Measurements from ENCODE around the gene TIMM10. TPM values are rescaled to one million over a fixed set of nuclear protein-coding genes. Genes with fewer than 3 reads are reported as not detected.

TIMM10 gene
- total RNA-seq, 6 donors from 2014 or later: 7.3 to 62.2 (median 26.8) TPM

DNA sequence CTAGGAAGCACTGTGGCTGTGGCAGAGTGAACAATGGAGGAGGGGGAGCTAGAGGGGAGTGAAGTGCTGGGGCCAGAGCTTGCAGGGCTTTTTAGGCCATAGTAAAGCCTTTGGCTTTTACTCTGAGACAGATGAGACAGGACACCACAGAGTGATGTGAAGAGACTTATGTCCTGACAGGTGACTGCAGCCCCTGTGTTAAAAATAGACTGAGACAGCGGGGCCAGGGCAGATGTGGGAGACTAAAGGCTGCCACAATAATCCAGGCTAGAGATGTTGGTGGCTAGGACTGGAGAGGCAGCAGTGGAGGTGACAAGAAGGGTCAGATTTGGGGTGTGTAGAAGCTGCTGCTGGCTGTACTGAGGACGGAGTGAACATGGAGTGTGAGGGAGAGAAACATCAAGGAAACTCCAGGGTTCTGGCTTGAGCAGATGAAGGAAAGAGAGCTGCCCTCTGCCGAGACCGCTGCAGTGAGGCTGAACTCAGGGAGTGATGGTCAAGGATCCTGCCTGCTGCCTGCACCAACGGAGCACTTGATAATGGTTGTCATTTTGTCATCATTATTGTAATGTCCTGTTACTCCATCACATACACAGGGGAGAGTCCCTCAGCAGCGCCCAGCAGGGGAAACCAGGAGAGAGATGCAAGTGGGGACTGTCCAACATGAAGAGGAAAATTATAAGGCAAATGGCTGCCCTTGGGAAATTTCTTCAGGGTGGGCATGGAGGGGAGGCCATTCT is 42.5 kb downstream of the TIMM10 start:
- TF ChIP-seq EP300 (IDR thresholded peaks at IDR 0.05): no peak
- TF ChIP-seq POLR2A (IDR thresholded peaks at IDR 0.05): no peak
- TF ChIP-seq POLR2AphosphoS5 (IDR thresholded peaks at IDR 0.05): no peak
- TF ChIP-seq, protein P1, sequence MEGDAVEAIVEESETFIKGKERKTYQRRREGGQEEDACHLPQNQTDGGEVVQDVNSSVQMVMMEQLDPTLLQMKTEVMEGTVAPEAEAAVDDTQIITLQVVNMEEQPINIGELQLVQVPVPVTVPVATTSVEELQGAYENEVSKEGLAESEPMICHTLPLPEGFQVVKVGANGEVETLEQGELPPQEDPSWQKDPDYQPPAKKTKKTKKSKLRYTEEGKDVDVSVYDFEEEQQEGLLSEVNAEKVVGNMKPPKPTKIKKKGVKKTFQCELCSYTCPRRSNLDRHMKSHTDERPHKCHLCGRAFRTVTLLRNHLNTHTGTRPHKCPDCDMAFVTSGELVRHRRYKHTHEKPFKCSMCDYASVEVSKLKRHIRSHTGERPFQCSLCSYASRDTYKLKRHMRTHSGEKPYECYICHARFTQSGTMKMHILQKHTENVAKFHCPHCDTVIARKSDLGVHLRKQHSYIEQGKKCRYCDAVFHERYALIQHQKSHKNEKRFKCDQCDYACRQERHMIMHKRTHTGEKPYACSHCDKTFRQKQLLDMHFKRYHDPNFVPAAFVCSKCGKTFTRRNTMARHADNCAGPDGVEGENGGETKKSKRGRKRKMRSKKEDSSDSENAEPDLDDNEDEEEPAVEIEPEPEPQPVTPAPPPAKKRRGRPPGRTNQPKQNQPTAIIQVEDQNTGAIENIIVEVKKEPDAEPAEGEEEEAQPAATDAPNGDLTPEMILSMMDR (IDR thresholded peaks at IDR 0.05): no peak
- Histone ChIP-seq H3K27me3 (peaks cover 0 to 2% (median 1%) of the 10 kb centered on the region in 4 donors), H3K4me1 (peaks cover 4 to 9% (median 6%) of the 10 kb centered on the region in 4 donors), H3K9me3 (no peaks in the 10 kb centered on the region), H3K4me3 (no peak overlapping the region), H3K27ac (no peak overlapping the region), H3K36me3 (peaks cover 5 to 77% (median 23%) of the 10 kb centered on the region in 4 donors)
- ATAC-seq (ENCODE audit: low FRiP score in 2 of 2): no peak
- 84 to 90% methylated on average over 6 of the region's 6 CpGs for WGBS, 2 donors
- DNase-seq: no peak

- Histone ChIP-seq H3K4me3 (no peak overlapping the region), H3K27ac (no peak overlapping the region), H3K9me3 (no peaks in the 10 kb centered on the region), H3K27me3 (peaks cover 0 to 10% (median 10%) of the 10 kb centered on the region in 4 donors), H3K4me1 (peaks cover 13 to 18% (median 15%) of the 10 kb centered on the region in 4 donors), H3K36me3 (peaks cover 5 to 77% (median 23%) of the 10 kb centered on the region in 4 donors)
- TF ChIP-seq POLR2A (IDR thresholded peaks at IDR 0.05) (no peak), EP300 (IDR thresholded peaks at IDR 0.05) (no peak), POLR2AphosphoS5 (IDR thresholded peaks at IDR 0.05) (no peak)
- TF ChIP-seq, protein P1 (IDR thresholded peaks at IDR 0.05): no peak
- no peak for DNase-seq
- WGBS, 2 donors: 90 to 97% methylated on average over 12 to 13 of the region's 15 CpGs
- ATAC-seq (ENCODE audit: low FRiP score in 2 of 2): no peak
Observed at GRCh38 chr11:57487021-57487778, 43.4 kb downstream of the TIMM10 start.

DNA sequence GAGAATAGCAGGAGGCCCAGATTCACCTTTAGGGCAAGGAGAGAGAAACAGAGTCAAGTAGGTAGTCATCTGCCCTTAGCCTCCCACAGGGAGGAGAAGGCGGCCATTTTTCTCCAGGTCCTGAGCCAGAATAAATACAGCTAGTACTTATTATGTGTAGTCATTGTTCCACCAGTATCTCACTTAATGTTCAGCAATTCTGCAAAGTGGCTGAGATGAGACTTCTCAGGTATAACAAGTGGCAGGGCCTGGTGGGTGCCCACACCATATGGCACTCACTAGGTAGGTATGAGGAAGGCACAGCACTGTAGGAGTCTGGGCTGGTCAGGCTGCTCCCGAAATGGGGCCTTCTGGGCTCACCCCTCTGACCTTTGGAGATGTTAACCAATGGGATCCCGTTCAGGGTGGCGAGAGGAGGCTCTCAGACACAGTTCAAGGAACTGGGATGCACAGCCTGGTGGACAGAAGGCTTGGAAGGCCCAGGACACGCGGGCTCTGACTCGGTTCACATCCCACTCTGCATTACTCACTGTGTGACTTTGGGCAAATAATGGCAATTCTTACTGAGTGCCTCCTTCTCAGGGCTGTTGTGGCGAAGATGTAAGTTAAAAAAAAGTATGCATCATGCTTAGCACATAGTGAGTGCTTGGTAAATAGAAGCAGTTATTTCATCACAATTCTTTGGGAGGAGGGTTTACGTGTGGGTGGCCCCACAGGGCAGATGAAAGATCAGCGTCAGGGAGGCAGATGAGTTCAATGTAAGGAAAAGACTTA is 45.1 kb downstream of the TIMM10 start:
- no peak overlapping the region for H3K4me3 ChIP-seq
- no peak for ATAC-seq (ENCODE audit: low FRiP score in 2 of 2)
- H3K9me3 ChIP-seq: no peaks in the 10 kb centered on the region
- peaks cover 0 to 13% (median 11%) of the 10 kb centered on the region in 4 donors for H3K27me3 ChIP-seq
- H3K27ac ChIP-seq: no peak overlapping the region
- H3K36me3 ChIP-seq: peaks cover 5 to 64% (median 20%) of the 10 kb centered on the region in 4 donors
- WGBS, 2 donors: 73 to 89% methylated on average over 8 to 10 of the region's 10 CpGs
- TF ChIP-seq POLR2AphosphoS5 (IDR thresholded peaks at IDR 0.05): no peak
- TF ChIP-seq POLR2A (IDR thresholded peaks at IDR 0.05): no peak
- TF ChIP-seq, protein P1 (IDR thresholded peaks at IDR 0.05): no peak
- no peak for TF ChIP-seq EP300 (IDR thresholded peaks at IDR 0.05)
- peaks cover 14 to 20% (median 16%) of the 10 kb centered on the region in 4 donors for H3K4me1 ChIP-seq
- no peak for DNase-seq

DNA sequence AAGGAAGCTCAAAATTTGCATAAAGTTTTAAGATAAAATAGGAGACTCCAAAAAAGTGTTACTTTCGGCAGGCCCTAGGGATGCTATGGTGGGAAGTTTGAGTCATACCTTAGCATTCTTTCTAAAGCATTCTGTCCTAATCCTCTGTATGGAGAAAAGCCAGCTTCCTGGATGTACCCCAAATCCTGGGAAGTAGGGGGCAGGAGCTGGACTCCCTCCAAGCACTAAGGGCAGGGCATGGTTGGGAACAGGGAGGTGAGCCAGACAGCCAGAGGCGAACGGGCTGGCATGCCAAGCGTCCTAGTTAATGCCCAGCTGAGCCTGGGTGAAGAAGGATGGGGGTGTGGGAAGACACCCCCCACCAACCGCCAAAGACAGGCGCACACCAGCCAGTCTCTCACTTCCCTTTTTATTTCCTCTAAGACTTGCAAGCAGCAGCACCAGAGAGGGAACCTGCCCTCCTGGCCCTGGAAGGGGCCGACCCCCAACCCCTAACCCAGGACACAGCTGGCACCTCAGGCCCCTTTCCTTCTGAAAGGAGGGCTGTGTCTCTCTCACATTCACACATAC is 46.3 kb downstream of the TIMM10 start:
- no peak for TF ChIP-seq POLR2A (IDR thresholded peaks at IDR 0.05)
- Histone ChIP-seq H3K4me3 (no peak overlapping the region), H3K4me1 (peaks cover 14 to 20% (median 16%) of the 10 kb centered on the region in 4 donors), H3K27ac (no peak overlapping the region), H3K27me3 (peaks cover 0 to 13% (median 11%) of the 10 kb centered on the region in 4 donors), H3K9me3 (no peaks in the 10 kb centered on the region), H3K36me3 (peaks cover 4 to 54% (median 16%) of the 10 kb centered on the region in 4 donors)
- DNase-seq: no peak
- WGBS, 2 donors: 68 to 81% methylated on average over 5 to 7 of the region's 7 CpGs
- ATAC-seq (ENCODE audit: low FRiP score in 2 of 2): no peak
